ENCODE data around the gene ESRRA. TPM values are rescaled to one million over a fixed set of nuclear protein-coding genes. Genes with fewer than 3 reads are reported as not detected.

ESRRA gene
- total and polyA plus RNA-seq, 9 of the 15 experiments (the other 6 are each of a cell fraction or from before 2014, with no cell fraction given), result 0.27 to 89.7 (median 23.7) TPM

DNA sequence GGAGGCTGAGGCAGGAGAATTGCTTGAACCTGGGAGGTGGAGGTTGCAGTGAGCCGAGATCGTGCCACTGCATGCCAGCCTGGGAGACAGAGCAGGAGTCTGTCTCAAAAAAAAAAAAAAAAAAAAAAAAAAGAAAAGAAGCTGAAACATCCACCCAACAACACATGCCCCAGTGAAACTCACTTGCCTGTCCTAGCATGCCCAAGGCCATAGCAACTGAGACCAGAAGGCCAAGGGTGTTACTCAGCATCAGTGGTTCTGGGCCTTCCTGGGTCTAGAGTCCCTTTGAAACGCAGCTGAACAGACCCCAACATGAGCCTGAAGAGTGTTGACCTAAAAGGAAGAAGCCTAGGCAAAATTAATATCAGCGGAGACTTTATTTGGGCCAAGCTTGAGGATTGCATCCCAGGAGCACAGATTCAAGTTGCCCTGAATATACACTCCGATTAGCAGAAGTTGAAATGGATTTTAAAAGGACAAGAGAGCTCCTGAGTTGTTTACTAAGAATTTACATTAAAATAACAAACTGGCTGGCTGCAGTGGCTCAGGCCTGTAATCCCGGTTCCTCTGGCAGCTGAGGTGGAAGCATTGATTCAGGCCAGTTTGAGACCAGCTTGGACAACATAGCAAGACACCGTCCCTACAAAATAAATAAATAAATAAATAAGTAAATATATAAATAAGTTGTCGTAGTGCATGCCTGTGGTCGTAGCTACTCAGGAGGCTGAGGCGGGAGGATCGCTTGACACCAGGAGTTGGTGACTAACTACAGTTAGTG is 19.6 kb downstream of the ESRRA start:
- H3K9me1 ChIP-seq (ENCODE audit: control insufficient read depth, insufficient read depth, low read length), result no peaks in the 10 kb centered on the region
- no peaks in the 10 kb centered on the region for H4K20me1 ChIP-seq (replicated peaks; ENCODE audit: control insufficient read depth, insufficient read depth, low read length)
- peaks cover 2 to 28% of the 10 kb centered on the region in 2 experiments; a peak in 4 of 5 replicates for H3K4me1 ChIP-seq (replicated peaks in 1 of 2; ENCODE audit: control insufficient read depth in 2 of 2, insufficient read depth in 2 of 2, low read length in 2 of 2)
- H3K27ac ChIP-seq (ENCODE audit: extremely low read depth, low read depth, low read length), result no peak overlapping the region
- H2AFZ ChIP-seq (ENCODE audit: low read depth, low read length), result no peak overlapping the region
- no peak overlapping the region for H3K9ac ChIP-seq (ENCODE audit: insufficient read depth in 1 of 2, low read depth in 2 of 2, low read length in 2 of 2)
- no peaks in the 10 kb centered on the region for H3K79me2 ChIP-seq (ENCODE audit: control insufficient read depth, insufficient read depth, low read length)
- H3K4me3 ChIP-seq, result no peak overlapping the region
- ChIA-PET CTCF (ENCODE audit: low intra/inter-chr PET ratio) (no interaction called here), POLR2A (interaction anchor here (0.6 to 1.6 kb wide), 10 partner anchors 8 to 380 kb away, joined by 3 to 5 read pairs (median 3); no protein-coding TSS in a partner anchor)
- TF ChIP-seq ZFP30 (CRISPR knock-in tag; IDR thresholded peaks at IDR 0.05; ENCODE audit: borderline replicate concordance), result no peak
- no peak for TF ChIP-seq ZNF57 (CRISPR knock-in tag; IDR thresholded peaks at IDR 0.05)
- TF ChIP-seq, protein P1, sequence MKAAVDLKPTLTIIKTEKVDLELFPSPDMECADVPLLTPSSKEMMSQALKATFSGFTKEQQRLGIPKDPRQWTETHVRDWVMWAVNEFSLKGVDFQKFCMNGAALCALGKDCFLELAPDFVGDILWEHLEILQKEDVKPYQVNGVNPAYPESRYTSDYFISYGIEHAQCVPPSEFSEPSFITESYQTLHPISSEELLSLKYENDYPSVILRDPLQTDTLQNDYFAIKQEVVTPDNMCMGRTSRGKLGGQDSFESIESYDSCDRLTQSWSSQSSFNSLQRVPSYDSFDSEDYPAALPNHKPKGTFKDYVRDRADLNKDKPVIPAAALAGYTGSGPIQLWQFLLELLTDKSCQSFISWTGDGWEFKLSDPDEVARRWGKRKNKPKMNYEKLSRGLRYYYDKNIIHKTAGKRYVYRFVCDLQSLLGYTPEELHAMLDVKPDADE (conservative IDR thresholded peaks at IDR 0.05; ENCODE audit: control insufficient read depth, low read depth, low read length), result no peak
- no peak for TF ChIP-seq RFX1 (IDR thresholded peaks at IDR 0.05)
- no peak for TF ChIP-seq SIX5 (IDR thresholded peaks at IDR 0.05; ENCODE audit: borderline replicate concordance in 1 of 2, insufficient read depth in 1 of 2, low read depth in 1 of 2, low read length in 2 of 2)
- BruUV-seq (replicated peaks), result no TSS peak
- FAIRE-seq (peak; percentile 73), ATAC-seq (no peak), DNase-seq (ENCODE audit: extremely low read depth in 1 of 4, low spot score in 3 of 4) (no peak)
- H3K36me3 ChIP-seq (ENCODE audit: control insufficient read depth, insufficient read depth, low read length), result peaks cover 22% of the 10 kb centered on the region; the same call in 1 of the 3 replicates
- intact Hi-C loops (cut with micrococcal nuclease), result no loop called here
- no peak overlapping the region for H3K4me2 ChIP-seq (ENCODE audit: insufficient read depth, low read length)
- in situ Hi-C loops (cut with MboI), result no loop called here
- no peaks in the 10 kb centered on the region for H3K9me3 ChIP-seq (replicated peaks; ENCODE audit: control insufficient read depth, insufficient read depth, low read depth, low read length)
- H3K27me3 ChIP-seq (ENCODE audit: control insufficient read depth in 2 of 2, insufficient read depth in 2 of 2, low read length in 2 of 2), result no peaks in the 10 kb centered on the region
- WGBS (ENCODE audit: insufficient coverage, low coverage, missing lambda C conversion rate), result 89% methylated on average over 9 of the region's 11 CpGs
